HL-60/S4 treated with phorbol 12-myristate 13-acetate at 8.2 ng/mL for 4 days and 3 days (cell line): ENCODE data around the gene GRAP.
"Not testable (repeated sequence)": the region's sequence is repeated elsewhere in the genome, so short reads cannot be mapped to it uniquely, and the experiment has no call there.

Experiments
- in situ Hi-C: fragments of 300-500 bp; cut with MboI; formaldehyde crosslinking; loops from 2 replicates; pipeline ENCODE4 v1.15.0; 2022; ENCODE audit warnings: low sequenced_read_pairs

GRAP gene

DNA sequence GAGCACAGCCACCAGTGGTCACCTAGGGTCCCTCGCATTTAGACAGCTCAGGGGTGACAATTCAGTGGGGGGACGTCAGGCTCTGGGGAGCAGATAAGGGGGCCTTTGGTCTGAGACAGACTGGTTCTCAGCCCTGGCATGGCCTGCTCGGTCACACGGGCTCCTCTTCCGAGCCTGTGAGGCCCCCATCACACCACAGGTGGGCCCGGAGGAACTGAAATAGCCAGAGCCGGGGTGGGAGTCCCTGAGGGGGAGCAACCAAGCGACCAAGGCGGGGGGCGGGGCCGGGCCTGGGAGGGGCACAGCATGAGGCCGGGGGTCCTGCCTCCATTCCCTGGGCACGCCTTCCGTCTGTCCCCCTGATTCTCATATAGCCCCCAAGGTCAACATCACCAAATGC is 4.4 kb downstream of the GRAP start:
- in situ Hi-C loops = not testable (repeated sequence)

DNA sequence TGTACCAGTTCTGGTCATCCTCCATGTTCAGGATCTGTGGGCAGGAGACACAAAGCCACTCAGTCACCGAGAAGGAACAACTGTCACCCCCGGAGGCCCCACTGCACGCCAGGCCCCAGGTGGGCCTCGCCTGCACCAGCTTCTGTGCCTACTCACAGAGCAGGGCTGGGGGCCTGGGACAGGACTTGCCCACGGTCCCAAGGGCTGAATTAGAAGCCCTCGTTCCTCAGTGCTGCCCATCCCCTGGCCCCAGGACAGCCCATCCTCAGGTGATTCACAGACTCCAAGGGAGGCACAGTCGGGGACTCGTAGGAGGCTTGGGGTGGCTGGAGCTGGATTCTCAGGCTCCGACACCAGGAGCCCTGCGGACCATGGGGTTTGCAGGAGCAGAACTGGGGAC is 4.9 kb downstream of the GRAP start:
- in situ Hi-C loops = not testable (repeated sequence)

DNA sequence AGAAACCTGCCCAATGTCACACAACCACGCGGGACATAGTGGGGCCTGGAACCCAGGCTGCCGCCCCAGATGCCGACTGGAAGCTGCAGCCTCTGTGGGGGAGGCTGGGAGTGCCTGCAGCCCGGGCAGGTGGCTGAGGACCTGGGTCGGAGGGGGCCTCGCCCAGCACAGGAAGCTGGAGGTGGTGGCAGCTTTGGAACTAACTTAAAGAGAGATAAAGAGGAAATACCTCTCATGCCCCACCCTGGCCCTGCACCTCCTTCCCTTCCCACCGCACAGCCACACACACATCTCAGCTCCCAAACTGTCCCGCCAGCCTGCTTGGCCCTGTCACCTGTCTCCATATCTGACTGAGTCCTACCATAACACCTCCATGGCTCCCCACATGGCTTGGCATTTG is 6.4 kb downstream of the GRAP start:
- in situ Hi-C loops = not testable (repeated sequence)

DNA sequence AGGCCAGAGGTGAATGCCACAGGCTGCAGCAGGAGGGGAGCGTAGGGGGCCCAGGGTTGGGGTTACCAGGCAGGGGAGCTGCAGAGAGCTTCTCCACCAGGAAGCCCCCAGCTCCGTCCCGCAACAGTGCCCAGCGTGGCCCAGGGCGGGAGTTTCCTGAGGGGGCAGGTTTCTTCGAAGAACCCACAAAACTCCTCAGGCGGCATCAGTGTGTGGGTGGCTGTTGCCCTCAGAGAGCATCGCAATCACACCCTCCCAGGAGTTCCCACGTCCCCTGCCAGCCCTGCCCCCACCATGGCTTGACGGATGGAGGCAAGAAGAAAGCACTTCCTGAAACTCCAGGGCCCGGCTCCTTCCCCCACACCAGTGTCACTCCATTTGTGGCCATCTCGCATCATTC is 8.0 kb downstream of the GRAP start:
- in situ Hi-C loops = not testable (repeated sequence)

DNA sequence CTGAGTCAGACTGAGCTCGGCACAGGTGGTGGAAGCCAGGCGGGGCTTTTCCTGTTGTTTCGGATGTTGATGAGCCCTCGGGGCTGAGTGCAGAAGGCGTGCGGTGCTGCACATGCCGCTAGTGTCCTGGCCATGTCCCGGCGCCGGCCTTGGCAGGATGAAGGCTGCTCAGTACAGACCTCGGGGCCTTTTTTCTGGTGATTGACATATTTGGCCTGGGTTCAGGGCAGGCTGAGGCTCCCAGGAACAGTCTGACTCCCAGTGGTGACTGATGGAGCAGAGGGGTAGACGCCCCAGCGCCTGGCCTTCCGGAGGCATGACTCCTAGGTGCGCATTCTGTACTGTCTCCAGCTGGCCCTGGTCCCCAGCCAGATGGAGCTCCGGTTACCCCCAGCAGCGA is 8.8 kb downstream of the GRAP start:
- in situ Hi-C loops = not testable (repeated sequence)

DNA sequence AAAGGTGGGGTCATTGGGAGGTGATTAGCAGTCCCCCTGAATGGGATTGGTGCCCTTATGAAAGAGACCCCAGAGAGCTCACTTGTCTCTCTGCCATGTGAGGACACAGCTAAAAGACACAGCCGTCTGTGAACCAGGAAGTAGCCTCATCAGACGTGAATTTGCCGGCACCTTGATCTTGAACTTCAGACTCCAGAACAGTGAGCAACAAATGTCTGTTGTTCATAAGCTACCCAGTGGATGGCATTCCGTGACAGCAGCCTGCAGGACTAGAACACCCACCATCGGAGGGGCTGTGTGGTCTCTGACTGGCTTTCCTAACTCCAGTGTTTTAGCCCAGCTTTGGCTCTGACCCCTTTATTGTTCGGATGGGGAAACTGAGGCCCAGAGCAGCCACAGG is 9.2 kb downstream of the GRAP start:
- in situ Hi-C loops = not testable (repeated sequence)

DNA sequence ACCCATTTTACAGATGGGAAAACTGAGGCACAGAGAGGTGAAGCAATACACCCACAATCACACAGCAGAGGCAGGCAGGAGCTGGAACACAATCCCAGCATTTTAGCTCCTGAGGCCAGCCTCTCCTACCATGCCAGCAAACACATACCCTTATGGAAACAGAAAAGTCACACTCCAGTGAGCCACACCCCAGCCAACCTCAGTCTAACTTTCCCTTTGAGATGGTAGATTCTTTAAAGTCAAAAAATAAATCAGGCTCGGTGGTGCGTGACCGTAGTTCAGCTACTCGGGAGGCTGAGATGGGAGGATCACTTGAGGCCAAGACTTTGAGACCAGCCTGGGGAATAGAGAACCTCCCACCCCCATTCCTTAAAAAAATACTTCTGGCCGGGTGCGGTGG is 10.6 kb downstream of the GRAP start:
- in situ Hi-C loops = not testable (repeated sequence)

DNA sequence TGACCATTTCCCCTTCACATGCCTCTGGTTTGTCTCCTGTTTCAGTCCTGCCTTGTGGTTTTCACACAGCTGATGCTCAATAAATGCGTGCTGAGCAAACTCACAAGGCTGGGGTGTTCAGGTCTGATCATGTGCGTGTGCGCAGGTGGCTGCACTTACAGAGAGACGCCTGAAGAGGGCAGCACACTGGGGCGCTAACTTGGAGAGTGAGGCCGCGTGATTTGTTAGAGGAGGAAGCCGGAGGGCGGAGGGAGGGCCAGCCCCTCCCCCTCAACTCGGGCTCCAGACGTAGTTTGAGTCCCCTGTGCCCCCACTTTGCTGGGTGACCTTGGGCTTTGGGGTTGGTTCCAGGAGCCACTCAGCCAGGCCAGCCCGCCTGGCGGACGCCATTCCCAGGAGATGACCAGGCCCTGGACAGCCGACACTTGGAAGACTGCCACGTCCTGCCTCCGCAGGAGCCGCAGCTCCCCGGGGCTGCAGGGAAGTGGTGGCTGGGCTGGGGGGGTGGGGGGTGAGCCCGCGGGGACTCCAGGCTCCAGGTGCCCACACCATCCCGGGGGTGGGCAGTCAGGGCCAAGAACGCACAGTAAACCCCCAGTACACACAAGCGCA is 14.3 kb downstream of the GRAP start:
- in situ Hi-C loops = not testable (repeated sequence)

DNA sequence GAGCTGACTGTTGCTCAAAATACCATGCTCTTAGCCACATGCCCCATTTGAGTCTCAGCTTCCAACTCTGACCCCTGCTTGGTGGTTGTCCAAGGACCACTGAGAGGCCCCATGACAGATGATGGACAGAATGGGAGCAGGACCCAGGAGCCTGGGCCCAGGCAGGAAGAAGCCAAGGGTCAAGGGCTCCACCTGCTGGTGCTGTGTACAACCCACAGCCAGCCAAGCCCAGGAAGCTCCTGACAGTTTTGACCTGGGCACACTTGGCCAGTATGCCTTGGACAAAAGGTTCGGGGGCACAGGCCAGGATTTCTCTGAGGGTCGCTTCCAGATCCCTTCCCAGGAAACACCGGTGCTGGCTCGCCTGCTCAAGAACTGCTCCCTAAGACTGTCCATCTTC is 15.0 kb downstream of the GRAP start:
- in situ Hi-C loops = not testable (repeated sequence)

DNA sequence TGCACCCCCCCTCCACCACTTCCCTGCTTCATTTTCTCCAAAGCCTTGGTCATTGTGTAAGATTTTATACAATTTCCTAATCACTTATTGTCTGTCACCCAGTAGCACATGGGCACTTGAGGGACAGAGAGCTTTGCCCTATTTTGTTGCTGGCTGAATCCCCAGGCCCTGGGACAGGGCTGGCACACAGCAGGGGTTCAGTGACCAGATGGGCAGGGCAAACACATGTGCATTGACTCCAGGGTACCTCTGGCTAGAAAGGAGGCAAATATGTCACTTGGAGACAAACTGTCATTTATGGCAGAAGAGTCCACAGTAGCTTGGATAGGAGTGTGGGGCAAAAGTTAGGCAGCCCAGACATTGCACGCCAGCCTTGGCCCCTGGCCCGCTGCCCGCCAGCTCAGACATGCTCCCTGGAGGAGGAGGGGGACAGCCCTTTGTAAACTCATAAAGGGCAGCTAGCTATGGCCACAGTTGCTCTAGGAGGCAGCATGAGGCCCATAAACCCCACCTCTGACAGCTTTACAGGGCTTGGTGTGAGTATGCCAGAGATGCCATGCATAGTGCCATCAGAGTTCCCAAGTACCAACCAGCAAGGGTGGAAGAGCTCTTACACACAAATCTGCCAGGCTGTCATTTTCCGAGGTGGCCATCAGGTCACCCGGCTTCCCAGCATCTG is 15.8 kb downstream of the GRAP start:
- in situ Hi-C loops = not testable (repeated sequence)

DNA sequence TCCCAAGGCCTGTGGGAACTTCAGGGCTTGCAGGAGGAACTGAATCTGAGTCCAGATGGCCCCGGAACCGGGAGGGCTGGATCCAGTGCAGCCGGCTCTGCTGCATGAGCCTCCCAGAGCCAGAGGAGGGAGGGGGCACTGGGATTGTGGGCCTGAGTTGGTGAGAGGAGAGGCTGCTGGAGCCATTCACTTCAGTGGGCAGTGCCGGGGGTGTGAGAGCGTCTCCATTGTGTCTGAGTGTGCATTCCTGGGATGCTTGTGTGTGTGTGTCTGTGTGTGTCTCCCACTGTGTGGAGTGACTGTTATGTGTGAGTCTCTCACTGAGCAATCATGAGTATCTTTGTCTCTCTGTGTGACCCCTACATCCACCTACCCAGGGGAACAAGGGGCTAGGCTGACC is 17.0 kb downstream of the GRAP start:
- in situ Hi-C loops = not testable (repeated sequence)

DNA sequence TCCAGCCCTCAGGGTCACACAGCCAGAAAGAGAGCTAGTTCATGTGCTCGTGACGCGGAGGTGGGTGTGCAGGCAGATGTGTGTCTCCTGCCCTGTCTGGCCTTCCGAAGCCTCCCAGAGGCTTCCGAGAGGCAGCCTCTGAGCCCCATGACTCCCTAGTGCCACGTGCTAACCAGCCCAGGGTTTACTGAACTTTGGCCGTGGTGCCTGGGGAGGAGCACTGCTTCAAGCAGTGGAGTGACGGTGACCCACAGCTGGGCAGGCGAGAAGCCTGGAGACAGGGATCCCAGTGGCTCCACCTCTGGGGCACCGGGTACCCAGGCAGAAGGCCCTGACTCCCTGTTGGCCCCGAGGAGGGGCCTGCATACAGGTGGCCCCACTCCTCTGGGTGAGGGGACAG is 18.1 kb downstream of the GRAP start:
- in situ Hi-C loops = not testable (repeated sequence)

DNA sequence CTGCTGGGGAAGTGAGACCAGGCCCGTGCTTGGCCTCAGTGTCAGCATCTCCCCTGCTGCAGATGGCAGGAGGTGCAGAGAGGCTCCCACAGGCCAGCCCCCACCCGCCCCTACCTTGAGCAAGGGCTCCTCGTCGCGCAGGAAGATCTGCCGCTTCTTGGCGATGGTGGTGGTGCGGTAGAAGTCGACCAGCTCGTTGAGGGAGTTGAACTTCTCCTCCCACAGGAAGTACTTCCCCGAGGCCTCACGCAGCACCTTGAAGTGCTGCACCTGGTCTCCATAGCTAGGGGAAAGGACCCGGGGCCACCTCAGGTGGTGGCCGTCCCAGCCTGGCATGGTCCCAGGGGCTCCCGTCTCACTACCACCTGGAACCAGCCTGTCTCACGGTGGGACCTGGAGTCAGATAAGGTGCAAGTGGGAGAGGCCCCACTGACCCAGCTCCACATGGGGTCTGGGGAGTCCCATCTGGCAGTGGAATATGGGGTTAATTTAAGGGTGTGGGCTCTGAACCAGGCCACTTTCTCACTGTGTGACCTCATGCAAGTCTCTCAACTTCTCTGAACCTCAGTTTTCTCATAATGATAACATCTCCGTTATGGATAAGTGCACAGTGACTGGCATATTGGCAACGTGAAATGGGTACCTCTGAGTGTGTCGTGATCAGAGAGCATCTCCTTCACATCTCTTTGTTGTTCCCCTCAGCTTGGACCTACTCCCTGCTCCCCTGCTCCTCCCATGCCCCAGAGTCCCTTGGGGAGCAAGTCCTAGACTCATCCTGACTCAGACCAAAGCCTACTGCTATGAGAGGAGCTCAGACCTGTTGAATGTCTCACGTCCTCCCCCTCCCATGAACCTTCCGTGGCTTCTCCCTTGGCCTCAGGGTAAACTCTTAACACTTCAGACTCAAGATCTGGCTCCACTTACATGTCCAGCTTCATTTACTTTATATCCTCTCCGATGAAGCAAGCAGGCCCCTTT is 22.4 kb downstream of the GRAP start:
- in situ Hi-C loops = no loop called here

DNA sequence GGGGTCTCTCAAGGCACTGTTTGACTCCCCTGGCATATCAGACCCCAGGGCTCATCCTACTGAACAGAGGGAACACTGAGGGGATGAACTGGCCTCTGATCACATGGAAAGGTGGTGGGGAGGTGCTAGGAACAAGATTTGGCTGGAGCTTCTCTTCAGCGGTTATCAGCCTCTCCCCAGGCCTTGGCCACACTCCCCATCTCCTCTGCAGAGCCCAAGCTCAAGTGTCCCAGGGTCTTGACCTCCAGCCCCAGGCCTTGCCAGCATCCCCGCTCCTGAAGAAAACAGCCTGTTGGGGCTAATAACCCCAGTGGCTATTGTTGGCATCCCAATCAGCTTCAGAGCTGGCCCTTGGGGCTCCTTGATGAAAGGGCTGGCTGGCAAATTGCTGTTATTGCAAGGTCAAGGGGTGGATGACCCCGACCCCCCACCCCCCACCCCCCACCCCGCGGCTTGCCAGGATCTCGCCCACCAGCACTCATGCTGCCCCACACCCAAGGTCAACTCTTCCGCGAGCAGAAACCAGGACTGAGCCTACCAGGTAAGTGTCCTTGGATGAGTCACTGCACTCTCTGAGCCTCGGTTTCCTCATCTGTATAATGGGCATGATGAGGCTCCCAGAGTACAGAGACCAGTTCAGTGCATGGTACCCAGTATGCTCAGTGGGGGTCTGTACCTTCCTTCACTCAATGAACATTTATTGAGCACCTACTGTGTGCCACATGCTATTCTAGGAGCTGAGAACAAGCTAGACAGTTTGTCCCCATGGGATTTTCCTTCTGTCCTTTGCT is 23.4 kb downstream of the GRAP start:
- in situ Hi-C loops = no loop called here

DNA sequence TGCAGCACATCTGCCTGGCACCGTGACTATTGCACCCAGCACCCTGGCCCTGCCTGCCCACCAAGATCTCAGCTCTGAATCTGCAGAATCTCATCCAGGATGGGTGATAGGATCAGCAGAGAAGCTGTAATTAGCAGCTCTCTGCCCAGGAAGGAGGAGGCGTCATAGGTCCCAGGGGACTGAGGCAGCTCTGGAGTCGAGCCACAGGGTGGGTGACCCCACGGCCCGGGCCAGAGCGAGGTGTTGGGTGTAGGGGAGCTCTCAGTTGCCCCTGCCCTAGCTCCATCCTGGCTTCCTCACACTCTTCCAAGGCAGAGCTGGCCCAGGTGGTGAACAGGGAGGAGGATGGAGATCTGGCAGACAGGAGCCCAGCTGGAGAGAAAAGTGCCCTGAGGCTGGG is 24.0 kb downstream of the GRAP start:
- in situ Hi-C loops = no loop called here

DNA sequence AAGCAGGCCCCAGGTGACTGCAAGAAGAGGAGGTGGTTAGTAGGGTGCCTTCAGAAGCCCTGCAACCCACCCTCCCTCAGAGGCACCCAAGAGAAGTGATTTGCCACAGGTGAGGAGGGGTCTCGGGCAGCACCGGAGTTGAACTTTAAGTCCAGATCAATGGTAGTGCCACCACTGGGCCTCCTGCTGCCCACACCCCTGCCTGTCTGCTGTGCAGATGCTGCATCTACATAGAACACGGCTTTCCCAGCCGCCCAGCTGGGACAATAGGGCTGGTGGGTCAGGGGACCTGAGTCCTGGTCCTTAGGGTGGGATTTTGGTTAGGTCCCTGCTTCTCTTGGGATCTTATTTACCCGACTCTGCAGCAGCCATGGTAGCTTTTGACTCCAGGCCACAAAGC is 24.6 kb downstream of the GRAP start:
- in situ Hi-C loops = no loop called here

DNA sequence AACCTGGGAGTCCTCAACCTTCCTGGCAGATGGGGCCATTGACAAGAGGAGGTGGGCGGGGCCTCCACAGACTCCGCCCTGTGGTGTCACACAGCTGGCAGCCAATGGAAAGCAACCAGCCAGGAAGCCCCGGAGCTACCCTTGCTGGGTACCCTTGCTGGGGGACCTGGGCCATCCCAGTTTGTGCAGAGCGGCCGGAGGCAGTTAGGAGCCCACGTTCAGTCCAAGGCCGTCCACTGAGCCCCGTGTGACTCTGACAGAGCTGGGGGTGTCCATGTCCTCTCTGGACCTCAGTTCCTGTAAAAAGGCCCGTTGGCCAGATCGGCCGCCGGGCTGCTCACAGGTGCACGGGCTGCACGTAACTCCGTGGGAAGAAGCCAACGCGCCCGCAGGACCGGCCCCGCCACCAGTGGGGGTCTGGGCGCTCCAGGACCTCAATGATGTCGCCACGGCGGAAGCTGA is 25.1 kb downstream of the GRAP start:
- in situ Hi-C loops = no loop called here

DNA sequence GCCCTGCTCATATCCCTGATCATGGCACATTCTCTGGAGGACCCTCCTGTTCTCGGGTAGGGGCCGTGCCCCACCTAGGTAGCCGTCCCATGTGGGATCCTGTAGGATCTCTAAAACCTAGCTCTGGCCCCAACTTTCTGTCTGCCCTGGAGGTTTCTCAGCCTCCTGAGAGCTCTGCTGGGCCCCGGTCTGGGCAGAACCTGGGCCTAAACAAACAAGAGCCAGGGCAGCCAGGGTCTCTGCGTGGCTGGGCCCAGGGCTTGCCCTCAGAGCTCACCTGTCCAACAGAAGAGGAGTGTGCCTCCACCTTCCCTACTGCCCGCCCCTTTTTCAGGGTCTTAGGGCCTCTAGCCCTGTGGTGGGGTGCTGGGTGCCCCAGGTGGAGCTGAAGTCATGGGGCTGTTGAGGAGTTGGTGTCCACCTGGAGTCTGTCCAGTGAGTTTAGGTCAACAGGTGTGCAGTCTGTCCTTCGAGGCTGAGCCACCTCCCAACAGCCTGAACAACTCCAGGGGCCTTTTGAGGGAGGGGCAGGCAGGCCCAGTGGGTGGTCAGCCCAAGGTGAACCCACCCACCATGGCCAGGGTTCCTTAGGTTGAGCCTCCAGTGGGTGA is 25.6 kb downstream of the GRAP start:
- in situ Hi-C loops = not testable (repeated sequence)

DNA sequence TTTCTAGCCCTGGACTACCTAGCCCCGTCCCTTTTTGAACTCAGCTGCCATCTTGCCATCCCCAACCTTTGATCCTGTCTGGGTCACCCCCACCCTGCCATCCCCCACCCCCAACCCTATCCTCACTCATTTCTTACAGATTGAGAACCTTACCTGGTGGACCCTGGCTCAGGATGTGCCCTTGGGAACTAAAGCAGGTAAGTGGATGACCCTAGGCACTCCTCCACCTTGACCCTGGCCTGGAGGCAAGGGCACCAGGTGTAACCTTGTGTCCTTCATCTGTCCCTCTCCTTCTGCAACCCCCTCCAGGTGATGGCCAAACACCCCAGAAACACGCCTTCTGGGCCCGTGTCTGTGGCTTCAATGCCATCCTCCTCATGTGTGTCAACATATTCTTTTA is 26.7 kb downstream of the GRAP start:
- in situ Hi-C loops = no loop called here
